ENCODE data around the gene TMEM171.

The TMEM171 gene

GRCh38 chr5:73137563-73138530, 17.5 kb downstream of the TMEM171 start:
- no peak for DNase-seq (ENCODE audit: low read depth)
- no peak overlapping the region for H3K4me3 ChIP-seq (ENCODE audit: low read depth, low read length)
- TF ChIP-seq POLR2A (IDR thresholded peaks at IDR 0.05; ENCODE audit: extremely low read depth, insufficient read length) (no peak), CTCF (IDR thresholded peaks at IDR 0.05; ENCODE audit: low read depth, low read length) (no peak), MAX (IDR thresholded peaks at IDR 0.05; ENCODE audit: low read depth, low read length) (no peak), MYC (IDR thresholded peaks at IDR 0.05; ENCODE audit: low read depth, low read length) (no peak)

GRCh38 chr5:73139485-73139884, 19.1 kb downstream of the TMEM171 start:
- no peak for TF ChIP-seq CTCF (IDR thresholded peaks at IDR 0.05; ENCODE audit: low read depth, low read length)
- TF ChIP-seq POLR2A (IDR thresholded peaks at IDR 0.05; ENCODE audit: extremely low read depth, insufficient read length) = no peak
- no peak for TF ChIP-seq MAX (IDR thresholded peaks at IDR 0.05; ENCODE audit: low read depth, low read length)
- TF ChIP-seq MYC (IDR thresholded peaks at IDR 0.05; ENCODE audit: low read depth, low read length) = no peak
- no peak overlapping the region for H3K4me3 ChIP-seq (ENCODE audit: low read depth, low read length)

GRCh38 chr5:73140801-73141200, 20.4 kb downstream of the TMEM171 start:
- DNase-seq (ENCODE audit: low read depth) = no peak
- no peak for TF ChIP-seq MAX (IDR thresholded peaks at IDR 0.05; ENCODE audit: low read depth, low read length)
- TF ChIP-seq CTCF (IDR thresholded peaks at IDR 0.05; ENCODE audit: low read depth, low read length) = no peak
- TF ChIP-seq MYC (IDR thresholded peaks at IDR 0.05; ENCODE audit: low read depth, low read length) = no peak
- no peak for TF ChIP-seq POLR2A (IDR thresholded peaks at IDR 0.05; ENCODE audit: extremely low read depth, insufficient read length)
- H3K4me3 ChIP-seq (ENCODE audit: low read depth, low read length) = no peak overlapping the region

More at GRCh38 chr5:73139485-73139884, 19.1 kb downstream of the TMEM171 start:
- no peak for DNase-seq (ENCODE audit: low read depth)

GRCh38 chr5:73142035-73142434, 21.7 kb downstream of the TMEM171 start:
- no peak for TF ChIP-seq CTCF (IDR thresholded peaks at IDR 0.05; ENCODE audit: low read depth, low read length)
- no peak for TF ChIP-seq MAX (IDR thresholded peaks at IDR 0.05; ENCODE audit: low read depth, low read length)
- no peak for TF ChIP-seq MYC (IDR thresholded peaks at IDR 0.05; ENCODE audit: low read depth, low read length)
- no peak for TF ChIP-seq POLR2A (IDR thresholded peaks at IDR 0.05; ENCODE audit: extremely low read depth, insufficient read length)
- no peak overlapping the region for H3K4me3 ChIP-seq (ENCODE audit: low read depth, low read length)
- no peak for DNase-seq (ENCODE audit: low read depth)

- no peak for DNase-seq (ENCODE audit: low read depth)
- no peak for TF ChIP-seq MYC (IDR thresholded peaks at IDR 0.05; ENCODE audit: low read depth, low read length)
- TF ChIP-seq MAX (IDR thresholded peaks at IDR 0.05; ENCODE audit: low read depth, low read length) = no peak
- TF ChIP-seq POLR2A (IDR thresholded peaks at IDR 0.05; ENCODE audit: extremely low read depth, insufficient read length) = no peak
- TF ChIP-seq CTCF (IDR thresholded peaks at IDR 0.05; ENCODE audit: low read depth, low read length) = no peak
These were observed 23.3 kb downstream of the TMEM171 start for GRCh38 chr5:73143716-73144115.

More at GRCh38 chr5:73143716-73144115, 23.3 kb downstream of the TMEM171 start:
- H3K4me3 ChIP-seq (ENCODE audit: low read depth, low read length) = no peak overlapping the region
